HL-60 (cell line): ENCODE measurements around the gene ARL4D.

ENCODE experiments used
- DNase-seq, 2 experiments: peaks; one replicate each; pipeline ENCODE4 v3.0.0-alpha.2; 2010 to 2020; ENCODE audit warnings: low read depth in 1 of 2, low spot score in 1 of 2
- H3K27ac ChIP-seq: fragments of 250-450 bp; sonication (Bioruptor Pico); replicated peaks from 2 replicates; pipeline ENCODE4 v1.5.1; 2020; ENCODE audit warnings: mild to moderate bottlenecking, moderate library complexity
- H3K27me3 ChIP-seq: fragments of 250-450 bp; sonication (Bioruptor Pico); 2 replicates; pipeline ENCODE4 v1.5.1; 2021; ENCODE audit warnings: mild to moderate bottlenecking, moderate library complexity; ENCODE audit not compliant: insufficient read depth, poor library complexity, severe bottlenecking
- H3K4me3 ChIP-seq: replicated peaks from 2 replicates; pipeline ENCODE4 v1.5.1; 2011; ENCODE audit warnings: mild to moderate bottlenecking, control low read depth, low read length; ENCODE audit not compliant: insufficient read depth
- CTCF ChIP-seq: IDR thresholded peaks from one replicate; pipeline ENCODE4 v1.5.1; 2011; ENCODE audit warnings: low read length, control low read depth, inconsistent platforms; ENCODE audit not compliant: insufficient read depth
- GABPA ChIP-seq: IDR thresholded peaks from 2 replicates; pipeline ENCODE4 v1.6.1; 2012; ENCODE audit warnings: low read depth
- POLR2AphosphoS5 ChIP-seq: IDR thresholded peaks from 2 replicates; pipeline ENCODE4 v1.6.1; 2012; ENCODE audit warnings: low read depth
- REST ChIP-seq: IDR thresholded peaks from 2 replicates; pipeline ENCODE4 v1.6.1; 2012; ENCODE audit warnings: low read depth; ENCODE audit not compliant: insufficient replicate concordance
- SPI1 ChIP-seq: IDR thresholded peaks from 2 replicates; pipeline ENCODE4 v1.6.1; 2012; ENCODE audit warnings: low read depth, mild to moderate bottlenecking, borderline replicate concordance

Gene ARL4D

GRCh38 chr17:43411369-43411677 is 12.5 kb downstream of the ARL4D start:
- H3K4me3 ChIP-seq, result no peak overlapping the region
- no peak for DNase-seq
- H3K27me3 ChIP-seq, result no peaks in the 10 kb centered on the region
- H3K27ac ChIP-seq, result no peak overlapping the region
- TF ChIP-seq SPI1 (no peak), GABPA (no peak), POLR2AphosphoS5 (no peak), REST (no peak), CTCF (no peak)

GRCh38 chr17:43411749-43412148 is 13.0 kb downstream of the ARL4D start:
- H3K27me3 ChIP-seq, result no peaks in the 10 kb centered on the region
- TF ChIP-seq CTCF (no peak), REST (no peak), SPI1 (no peak), GABPA (no peak), POLR2AphosphoS5 (no peak)
- H3K27ac ChIP-seq, result no peak overlapping the region
- DNase-seq, result no peak
- H3K4me3 ChIP-seq, result no peak overlapping the region

- TF ChIP-seq POLR2AphosphoS5, result no peak
- no peak for TF ChIP-seq GABPA
- TF ChIP-seq REST, result no peak
- TF ChIP-seq CTCF, result no peak
- no peak for TF ChIP-seq SPI1
- no peaks in the 10 kb centered on the region for H3K27me3 ChIP-seq
- H3K4me3 ChIP-seq, result no peak overlapping the region
- DNase-seq, result no peak
- no peak overlapping the region for H3K27ac ChIP-seq
These were observed 13.4 kb downstream of the ARL4D start for GRCh38 chr17:43412166-43412565.
